Measurements from ENCODE around the gene LARGE2. TPM values are rescaled to one million over a fixed set of nuclear protein-coding genes. Genes with fewer than 3 reads are reported as not detected.

LARGE2 gene
- total and polyA plus RNA-seq, 2 experiments from 2014 or later: 89.8 to 107 TPM

GRCh38 chr11:45932217-45932616, 9.8 kb downstream of the LARGE2 start (continued):
- no peak for TF ChIP-seq CTCF (conservative IDR thresholded peaks at IDR 0.05; ENCODE audit: low read depth in 2 of 2)

DNA sequence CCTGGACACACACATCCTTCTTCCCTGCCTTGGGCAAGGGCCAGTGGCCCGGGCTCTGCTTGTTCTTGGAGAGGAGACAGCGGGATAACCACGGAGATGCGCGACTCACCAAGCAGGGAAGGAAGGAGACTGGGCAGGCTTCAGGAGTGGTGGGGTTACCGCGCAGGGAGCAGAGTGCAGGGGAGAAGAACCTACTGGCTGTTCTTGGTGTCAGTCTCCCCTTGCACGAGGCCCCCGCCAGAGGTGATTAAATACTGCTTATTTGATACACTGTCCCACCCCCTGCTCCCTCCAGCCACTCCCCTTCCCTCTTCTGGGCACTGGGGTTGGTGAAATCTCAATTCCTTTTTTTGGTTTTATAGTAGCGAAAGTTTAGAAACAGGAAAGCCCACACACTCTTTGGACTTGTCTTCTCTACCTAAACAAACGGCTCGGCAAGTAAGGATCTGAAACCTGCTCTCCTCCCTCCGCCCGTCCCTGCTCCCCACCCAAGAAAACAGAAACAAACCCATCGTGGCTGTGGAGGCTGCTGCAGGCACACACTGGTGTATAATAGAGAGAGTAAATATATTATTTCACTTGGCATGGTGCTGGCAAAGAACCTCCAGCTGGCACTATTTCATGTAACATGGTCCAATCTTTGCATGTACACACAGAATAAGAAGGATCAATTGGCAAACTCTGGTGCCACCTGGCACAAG, 10.8 kb downstream of the LARGE2 start:
- Histone ChIP-seq H3K79me2 (replicated peaks; ENCODE audit: insufficient read depth) (0 out of 2 replicates have a peak, but pooled peaks cover 2% of the 10 kb centered on the region), H3F3A (replicated peaks; ENCODE audit: low read depth) (0 out of 2 replicates have a peak, but pooled peaks cover 4% of the 10 kb centered on the region), H3K27ac (ENCODE audit: low read depth) (no peak overlapping the region), H2AFZ (no peak overlapping the region), H3K4me2 (no peak overlapping the region), H3K27me3 (ENCODE audit: insufficient read depth) (no peaks in the 10 kb centered on the region), H3K4me3 (no peak overlapping the region), H3K9me2 (ENCODE audit: insufficient read depth) (no peaks in the 10 kb centered on the region), H3K36me3 (ENCODE audit: insufficient read depth) (peaks cover 11% of the 10 kb centered on the region; the same call in 1 of the 2 replicates), H3K4me1 (ENCODE audit: insufficient read depth) (no peaks in the 10 kb centered on the region; the same call in 1 of the 2 replicates), H4K20me1 (replicated peaks; ENCODE audit: insufficient read depth) (peaks cover 4% of the 10 kb centered on the region)
- ATAC-seq: no peak
- Mint-ChIP-seq H3K36me3 (ENCODE audit: low read depth) (peaks cover 26% of the 10 kb centered on the region), H3K9me3 (no peaks in the 10 kb centered on the region), H3K4me3 (no peak overlapping the region), H3K27me3 (ENCODE audit: insufficient read depth, low read depth, poor library complexity) (peaks cover 7% of the 10 kb centered on the region), H3K4me1 (peaks cover 23% of the 10 kb centered on the region), H3K27ac (no peak overlapping the region)
- DNase-seq (ENCODE audit: low spot score): no peak
- TF ChIP-seq EZH2 (IDR thresholded peaks at IDR 0.05; ENCODE audit: low read depth, unreplicated experiment): no peak
- no peak for TF ChIP-seq EZH2phosphoT487 (IDR thresholded peaks at IDR 0.05; ENCODE audit: unreplicated experiment)
- no peak for TF ChIP-seq CTCF (conservative IDR thresholded peaks at IDR 0.05; ENCODE audit: low read depth in 2 of 2)
- TF ChIP-seq, protein P1, sequence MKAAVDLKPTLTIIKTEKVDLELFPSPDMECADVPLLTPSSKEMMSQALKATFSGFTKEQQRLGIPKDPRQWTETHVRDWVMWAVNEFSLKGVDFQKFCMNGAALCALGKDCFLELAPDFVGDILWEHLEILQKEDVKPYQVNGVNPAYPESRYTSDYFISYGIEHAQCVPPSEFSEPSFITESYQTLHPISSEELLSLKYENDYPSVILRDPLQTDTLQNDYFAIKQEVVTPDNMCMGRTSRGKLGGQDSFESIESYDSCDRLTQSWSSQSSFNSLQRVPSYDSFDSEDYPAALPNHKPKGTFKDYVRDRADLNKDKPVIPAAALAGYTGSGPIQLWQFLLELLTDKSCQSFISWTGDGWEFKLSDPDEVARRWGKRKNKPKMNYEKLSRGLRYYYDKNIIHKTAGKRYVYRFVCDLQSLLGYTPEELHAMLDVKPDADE (IDR thresholded peaks at IDR 0.05): no peak
- no peak for TF ChIP-seq NANOG (IDR thresholded peaks at IDR 0.05; ENCODE audit: borderline replicate concordance)
- TF ChIP-seq, protein P2, sequence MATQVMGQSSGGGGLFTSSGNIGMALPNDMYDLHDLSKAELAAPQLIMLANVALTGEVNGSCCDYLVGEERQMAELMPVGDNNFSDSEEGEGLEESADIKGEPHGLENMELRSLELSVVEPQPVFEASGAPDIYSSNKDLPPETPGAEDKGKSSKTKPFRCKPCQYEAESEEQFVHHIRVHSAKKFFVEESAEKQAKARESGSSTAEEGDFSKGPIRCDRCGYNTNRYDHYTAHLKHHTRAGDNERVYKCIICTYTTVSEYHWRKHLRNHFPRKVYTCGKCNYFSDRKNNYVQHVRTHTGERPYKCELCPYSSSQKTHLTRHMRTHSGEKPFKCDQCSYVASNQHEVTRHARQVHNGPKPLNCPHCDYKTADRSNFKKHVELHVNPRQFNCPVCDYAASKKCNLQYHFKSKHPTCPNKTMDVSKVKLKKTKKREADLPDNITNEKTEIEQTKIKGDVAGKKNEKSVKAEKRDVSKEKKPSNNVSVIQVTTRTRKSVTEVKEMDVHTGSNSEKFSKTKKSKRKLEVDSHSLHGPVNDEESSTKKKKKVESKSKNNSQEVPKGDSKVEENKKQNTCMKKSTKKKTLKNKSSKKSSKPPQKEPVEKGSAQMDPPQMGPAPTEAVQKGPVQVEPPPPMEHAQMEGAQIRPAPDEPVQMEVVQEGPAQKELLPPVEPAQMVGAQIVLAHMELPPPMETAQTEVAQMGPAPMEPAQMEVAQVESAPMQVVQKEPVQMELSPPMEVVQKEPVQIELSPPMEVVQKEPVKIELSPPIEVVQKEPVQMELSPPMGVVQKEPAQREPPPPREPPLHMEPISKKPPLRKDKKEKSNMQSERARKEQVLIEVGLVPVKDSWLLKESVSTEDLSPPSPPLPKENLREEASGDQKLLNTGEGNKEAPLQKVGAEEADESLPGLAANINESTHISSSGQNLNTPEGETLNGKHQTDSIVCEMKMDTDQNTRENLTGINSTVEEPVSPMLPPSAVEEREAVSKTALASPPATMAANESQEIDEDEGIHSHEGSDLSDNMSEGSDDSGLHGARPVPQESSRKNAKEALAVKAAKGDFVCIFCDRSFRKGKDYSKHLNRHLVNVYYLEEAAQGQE (IDR thresholded peaks at IDR 0.05; ENCODE audit: unreplicated experiment): no peak
- TF ChIP-seq JUNB (IDR thresholded peaks at IDR 0.05; ENCODE audit: unreplicated experiment): no peak
- no peak for TF ChIP-seq STAT1 (IDR thresholded peaks at IDR 0.05; ENCODE audit: unreplicated experiment)
- TF ChIP-seq CREB1 (CRISPR knock-in tag; IDR thresholded peaks at IDR 0.05; ENCODE audit: low read depth): no peak
- no peak for TF ChIP-seq ZNF114 (CRISPR knock-in tag; IDR thresholded peaks at IDR 0.05)
